Esophagus squamous epithelium (tissue), 5 donors: ENCODE results near the gene IL19. TPM values are rescaled to one million over a fixed set of nuclear protein-coding genes. Genes with fewer than 3 reads are reported as not detected.

Experiments
- DNase-seq: peaks from one replicate; lab custom pipeline; 2025; lab: John Stamatoyannopoulos, UW
- H3K27ac ChIP-seq, 4 donors: fragments of 200-600 bp; sonication (generic); one replicate each; pipeline ENCODE4 v1.5.1; 2016 to 2019; ENCODE audit warnings: mild to moderate bottlenecking in 1 of 4
- H3K27me3 ChIP-seq, 4 donors: fragments of 200-600 bp; sonication (generic); 1 replicate in 3 of 4; 2 replicates in 1 of 4; pipeline versions ENCODE4 v1.5.1 to v1.6.0; 2017 to 2021; ENCODE audit warnings: antibody characterized with exemption in 1 of 4
- H3K36me3 ChIP-seq, 3 donors: fragments of 200-600 bp; sonication (generic); one replicate each; pipeline ENCODE4 v1.5.1; 2016 to 2019
- H3K4me1 ChIP-seq, 3 donors: fragments of 200-600 bp; sonication (generic); one replicate each; pipeline ENCODE4 v1.5.1; 2017 to 2019
- H3K4me3 ChIP-seq, 4 donors: fragments of 200-600 bp; sonication (generic); 1 replicate in 3 of 4; 2 replicates in 1 of 4; pipeline ENCODE4 v1.5.1; 2016 to 2019; ENCODE audit warnings: mild to moderate bottlenecking in 2 of 4, moderate library complexity in 1 of 4
- H3K9me3 ChIP-seq, 3 donors: fragments of 200-600 bp; sonication (generic); one replicate each; pipeline ENCODE4 v1.5.1; 2016 to 2019
- POLR2A ChIP-seq, 4 donors: fragments of 450-650 bp; IDR thresholded peaks; one replicate each; pipeline ENCODE4 v1.6.1; 2017; ENCODE audit warnings: antibody characterized with exemption in 4 of 4, mild to moderate bottlenecking in 4 of 4, moderate library complexity in 3 of 4
- WGBS, 2 donors: methylation state at CpG; one replicate each; pipeline ENCODE4 v1.1.5; 2018; 5-methylcytosine and 5-hydroxymethylcytosine counted together
- intact Hi-C: fragments of 100-400 bp; cut with DNase I; formaldehyde crosslinking; loops from one replicate; pipeline ENCODE4 v1.15.0; 2022
- total RNA-seq, 4 donors: library from RNA; depleted of rRNA; stranded (reverse); fragments of >200 nt; gene quantifications; one replicate each; pipeline ENCODE4 v1.1.0, GENCODE V29; 2016
- TF ChIP-seq, protein P1 (sequence below), 6 experiments: fragments of 450-650 bp in 4 of 6; fragments of 200-600 bp in 2 of 6; sonication (generic) in 2 of 6; IDR thresholded peaks; one replicate each; pipeline ENCODE4 v1.5.1; 2016 to 2019; ENCODE audit warnings: antibody characterized with exemption in 6 of 6, mild to moderate bottlenecking in 4 of 6, moderate library complexity in 4 of 6
- donor health status: DM: yes; HTN: yes; CAD: no.

IL19 gene
- total RNA-seq, 4 donors from 2014 or later = 0.23 to 16.8 (median 16.3) TPM; not detected in 1

DNA sequence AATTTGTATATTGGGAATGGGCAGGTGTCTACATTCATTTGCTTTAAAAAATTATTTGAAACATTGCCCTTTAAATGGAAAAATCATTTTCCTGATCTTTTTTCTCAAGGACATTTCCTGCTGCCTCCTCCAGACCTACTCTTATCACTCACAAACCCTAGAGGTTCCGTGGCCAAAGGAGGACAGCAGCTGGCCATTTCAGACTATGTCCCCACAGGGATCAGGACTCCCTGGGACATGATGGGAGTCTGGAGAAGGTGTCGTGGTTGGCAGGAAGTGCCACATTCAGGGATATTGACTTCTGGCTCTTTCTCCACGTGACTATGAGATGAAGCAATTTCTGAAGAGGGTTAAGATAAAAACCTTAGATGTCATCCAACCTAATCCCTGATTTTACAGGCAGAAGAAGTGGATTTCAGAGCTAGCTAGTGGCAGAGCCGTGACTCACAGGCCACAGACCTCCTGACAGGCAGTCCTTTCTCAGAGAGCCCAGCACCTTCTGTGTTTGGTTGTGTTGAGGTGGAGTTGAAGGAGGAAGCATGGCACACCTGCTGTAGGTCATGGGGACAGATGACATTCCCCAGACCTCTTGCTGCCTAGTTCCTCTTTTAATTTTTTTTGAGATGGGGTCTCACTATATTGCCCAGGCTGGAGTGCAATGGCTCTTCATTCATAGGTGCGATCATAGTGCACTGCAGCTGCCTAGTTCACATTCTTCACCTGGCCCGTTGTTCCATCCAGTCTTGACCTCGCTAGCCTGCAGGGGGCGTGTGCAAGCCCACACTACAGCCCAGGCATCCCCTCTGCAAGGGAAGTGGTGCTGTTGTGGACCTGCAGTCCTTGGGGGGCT lies 27.2 kb downstream of the IL19 start:
- no peak for DNase-seq
- intact Hi-C loops = no loop called here
- 52 to 66% methylated on average over 4 to 8 of the region's 8 CpGs for WGBS, 2 donors
- no peaks in the 10 kb centered on the region for H3K9me3 ChIP-seq
- H3K27ac ChIP-seq = no peak overlapping the region
- TF ChIP-seq, protein P1, sequence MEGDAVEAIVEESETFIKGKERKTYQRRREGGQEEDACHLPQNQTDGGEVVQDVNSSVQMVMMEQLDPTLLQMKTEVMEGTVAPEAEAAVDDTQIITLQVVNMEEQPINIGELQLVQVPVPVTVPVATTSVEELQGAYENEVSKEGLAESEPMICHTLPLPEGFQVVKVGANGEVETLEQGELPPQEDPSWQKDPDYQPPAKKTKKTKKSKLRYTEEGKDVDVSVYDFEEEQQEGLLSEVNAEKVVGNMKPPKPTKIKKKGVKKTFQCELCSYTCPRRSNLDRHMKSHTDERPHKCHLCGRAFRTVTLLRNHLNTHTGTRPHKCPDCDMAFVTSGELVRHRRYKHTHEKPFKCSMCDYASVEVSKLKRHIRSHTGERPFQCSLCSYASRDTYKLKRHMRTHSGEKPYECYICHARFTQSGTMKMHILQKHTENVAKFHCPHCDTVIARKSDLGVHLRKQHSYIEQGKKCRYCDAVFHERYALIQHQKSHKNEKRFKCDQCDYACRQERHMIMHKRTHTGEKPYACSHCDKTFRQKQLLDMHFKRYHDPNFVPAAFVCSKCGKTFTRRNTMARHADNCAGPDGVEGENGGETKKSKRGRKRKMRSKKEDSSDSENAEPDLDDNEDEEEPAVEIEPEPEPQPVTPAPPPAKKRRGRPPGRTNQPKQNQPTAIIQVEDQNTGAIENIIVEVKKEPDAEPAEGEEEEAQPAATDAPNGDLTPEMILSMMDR (IDR thresholded peaks at IDR 0.05) = peak in 4 of 6 experiments; percentile 13 to 50 (median 20)
- no peak for TF ChIP-seq POLR2A (IDR thresholded peaks at IDR 0.05)
- H3K4me3 ChIP-seq = no peak overlapping the region
- peaks cover 0 to 5% (median 0%) of the 10 kb centered on the region in 3 donors for H3K4me1 ChIP-seq
- H3K27me3 ChIP-seq = peaks cover 0 to 16% (median 0%) of the 10 kb centered on the region in 4 donors
- no peaks in the 10 kb centered on the region for H3K36me3 ChIP-seq

DNA sequence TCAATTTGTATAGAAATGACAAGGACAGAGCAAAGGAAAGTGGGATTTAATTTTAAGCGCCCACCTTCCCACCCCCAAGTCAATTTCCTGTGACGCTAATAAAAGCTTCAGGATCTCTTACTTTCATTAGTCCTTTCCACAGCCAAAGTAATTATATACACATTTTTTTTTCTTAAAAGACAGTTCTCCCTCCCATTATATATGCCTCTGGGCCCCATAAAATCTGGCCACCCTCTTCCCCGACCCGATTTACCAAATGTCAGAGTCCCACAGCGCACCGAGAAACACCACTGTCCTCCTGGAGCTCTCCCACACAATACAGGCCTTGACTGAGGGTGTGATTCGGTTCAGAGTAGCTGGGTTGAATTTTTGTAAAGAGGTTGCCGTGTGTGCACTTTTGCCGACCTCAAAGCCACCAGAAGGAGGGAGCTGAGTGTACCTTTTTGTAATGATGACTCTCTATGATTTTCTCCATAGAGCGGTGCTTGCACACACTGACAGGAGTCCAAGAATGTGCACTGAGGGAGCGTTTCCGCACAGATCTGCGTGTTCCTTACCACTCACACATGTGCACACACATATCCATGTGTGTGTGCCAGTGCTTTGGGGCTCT lies 27.9 kb downstream of the IL19 start:
- peaks cover 0 to 5% (median 0%) of the 10 kb centered on the region in 3 donors for H3K4me1 ChIP-seq
- H3K27me3 ChIP-seq = peaks cover 0 to 16% (median 0%) of the 10 kb centered on the region in 4 donors
- intact Hi-C loops = no loop called here
- DNase-seq = no peak
- no peak overlapping the region for H3K4me3 ChIP-seq
- no peaks in the 10 kb centered on the region for H3K36me3 ChIP-seq
- WGBS, 2 donors = 82 to 83% methylated on average over 8 to 13 of the region's 13 CpGs
- H3K27ac ChIP-seq = no peak overlapping the region
- H3K9me3 ChIP-seq = no peaks in the 10 kb centered on the region
- no peak for TF ChIP-seq POLR2A (IDR thresholded peaks at IDR 0.05)
- TF ChIP-seq, protein P1 (IDR thresholded peaks at IDR 0.05) = no peak

DNA sequence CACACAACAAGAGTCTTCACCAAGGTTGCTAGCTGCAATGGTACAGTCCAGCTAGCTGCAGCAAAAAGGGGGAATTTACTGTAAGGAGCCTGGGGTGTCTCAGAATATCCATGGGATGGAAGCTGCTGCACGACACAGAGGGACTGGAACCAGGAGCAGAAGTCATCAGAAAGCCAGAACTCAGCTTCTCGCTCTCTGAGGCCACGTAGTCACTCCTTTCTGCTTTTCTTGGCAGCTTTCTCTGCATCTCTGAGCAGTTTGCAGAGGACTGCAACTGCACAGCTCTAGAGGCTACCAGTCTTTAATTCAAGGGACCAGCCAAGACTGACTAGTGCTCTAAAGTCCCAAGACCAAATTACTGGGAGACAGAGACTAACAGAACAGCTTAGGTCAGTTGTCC lies 28.7 kb downstream of the IL19 start:
- Histone ChIP-seq H3K36me3 (no peaks in the 10 kb centered on the region), H3K9me3 (no peaks in the 10 kb centered on the region), H3K4me3 (no peak overlapping the region), H3K4me1 (peaks cover 0 to 12% (median 4%) of the 10 kb centered on the region in 3 donors), H3K27ac (no peak overlapping the region), H3K27me3 (peaks cover 0 to 16% (median 0%) of the 10 kb centered on the region in 4 donors)
- TF ChIP-seq, protein P1 (IDR thresholded peaks at IDR 0.05) = no peak
- TF ChIP-seq POLR2A (IDR thresholded peaks at IDR 0.05) = no peak
- intact Hi-C loops = no loop called here
- no peak for DNase-seq
- 80 to 100% methylated on average over 1 to 3 of the region's 3 CpGs for WGBS, 2 donors

DNA sequence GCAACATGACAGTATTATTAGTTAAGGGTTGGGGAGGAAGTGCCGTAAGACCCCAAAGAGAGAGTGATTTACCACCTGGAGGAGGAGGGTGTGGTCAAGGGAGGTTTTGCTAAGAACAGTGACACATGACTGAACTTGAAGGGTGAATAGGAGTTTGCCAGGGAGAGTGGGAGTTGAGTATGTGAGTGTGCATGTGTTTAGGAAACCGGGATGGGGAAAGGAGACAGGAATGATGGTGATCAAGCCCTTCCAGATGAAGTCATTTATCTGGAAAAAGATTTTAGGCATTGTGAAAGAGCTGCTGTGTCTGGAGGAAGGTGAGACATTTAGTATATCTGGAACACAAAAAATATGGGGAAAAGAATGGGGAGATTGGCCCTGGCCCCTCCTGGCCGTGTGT lies 29.8 kb downstream of the IL19 start:
- WGBS, 2 donors = 37 to 58% methylated on average over 3 of the region's 3 CpGs
- no peak for DNase-seq
- TF ChIP-seq, protein P1 (IDR thresholded peaks at IDR 0.05) = no peak
- no peak for TF ChIP-seq POLR2A (IDR thresholded peaks at IDR 0.05)
- Histone ChIP-seq H3K27ac (no peak overlapping the region), H3K4me1 (peaks cover 0 to 18% (median 4%) of the 10 kb centered on the region in 3 donors), H3K27me3 (peaks cover 0 to 16% (median 0%) of the 10 kb centered on the region in 4 donors), H3K36me3 (no peaks in the 10 kb centered on the region), H3K9me3 (no peaks in the 10 kb centered on the region), H3K4me3 (no peak overlapping the region)
- intact Hi-C loops = no loop called here

DNA sequence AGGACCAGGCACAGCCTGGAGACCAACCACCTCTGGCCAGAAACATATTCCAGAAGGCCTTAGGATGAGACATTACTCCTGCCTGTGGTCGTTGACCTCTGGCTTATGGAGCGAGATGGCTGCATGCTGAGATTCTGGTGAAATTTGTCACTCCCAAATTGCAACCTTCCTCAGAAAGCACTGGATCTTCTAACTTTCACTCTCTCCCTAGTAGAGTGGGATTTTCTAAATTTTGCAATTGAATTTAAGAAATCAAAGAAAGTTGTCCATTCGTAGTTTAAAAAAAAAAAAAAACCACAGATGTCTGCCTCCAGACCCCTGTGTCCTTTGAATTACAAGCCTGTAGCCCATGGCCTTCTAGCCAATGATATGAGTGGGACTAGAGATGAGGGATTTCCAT lies 30.3 kb downstream of the IL19 start:
- Histone ChIP-seq H3K27ac (no peak overlapping the region), H3K36me3 (no peaks in the 10 kb centered on the region), H3K27me3 (peaks cover 0 to 16% (median 0%) of the 10 kb centered on the region in 4 donors), H3K4me3 (no peak overlapping the region), H3K9me3 (no peaks in the 10 kb centered on the region), H3K4me1 (peaks cover 0 to 18% (median 4%) of the 10 kb centered on the region in 3 donors)
- intact Hi-C loops = no loop called here
- TF ChIP-seq POLR2A (IDR thresholded peaks at IDR 0.05) = no peak
- TF ChIP-seq, protein P1 (IDR thresholded peaks at IDR 0.05) = no peak
- WGBS, 2 donors = 81 to 92% methylated on average over 2 to 3 of the region's 3 CpGs
- DNase-seq = no peak
